GM18498 (cell line): ENCODE results near the gene ADD2.
"Not testable (repeated sequence)": the region's sequence is repeated elsewhere in the genome, so short reads cannot be mapped to it uniquely, and the experiment has no call there.

Experiments
- ATAC-seq: cut with Tn5 transposase; IDR thresholded peaks from one replicate; pipeline ENCODE4 v1.9.1; 2021; ENCODE audit warnings: mild to moderate bottlenecking, moderate library complexity; ENCODE audit not compliant: unreplicated experiment

ADD2 gene

GRCh38 chr2:70753902-70754301 lies 14.1 kb downstream of the ADD2 start:
- ATAC-seq = no peak

- no peak for ATAC-seq
Observed at GRCh38 chr2:70753031-70753430, 15.0 kb downstream of the ADD2 start.

- ATAC-seq = no peak
Observed at GRCh38 chr2:70752396-70752795, 15.6 kb downstream of the ADD2 start.

DNA sequence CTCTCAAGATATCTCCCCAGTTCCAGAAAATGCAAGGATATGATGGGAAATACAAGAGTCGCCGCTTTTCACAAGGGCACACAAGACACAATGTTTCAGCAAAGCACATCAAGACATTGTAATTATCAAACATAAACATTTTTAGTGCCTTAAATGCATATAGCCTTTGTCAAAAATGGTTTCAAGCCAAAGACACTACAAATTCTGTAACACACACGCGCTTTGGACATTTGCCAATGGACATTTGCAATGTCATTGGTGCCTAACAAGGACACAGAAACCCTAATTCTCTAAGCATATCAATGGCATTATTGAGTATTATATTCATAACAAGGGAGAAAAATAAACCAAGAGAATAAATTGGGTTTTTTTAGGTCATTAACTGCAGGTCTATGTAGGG lies 16.1 kb downstream of the ADD2 start:
- ATAC-seq = no peak

DNA sequence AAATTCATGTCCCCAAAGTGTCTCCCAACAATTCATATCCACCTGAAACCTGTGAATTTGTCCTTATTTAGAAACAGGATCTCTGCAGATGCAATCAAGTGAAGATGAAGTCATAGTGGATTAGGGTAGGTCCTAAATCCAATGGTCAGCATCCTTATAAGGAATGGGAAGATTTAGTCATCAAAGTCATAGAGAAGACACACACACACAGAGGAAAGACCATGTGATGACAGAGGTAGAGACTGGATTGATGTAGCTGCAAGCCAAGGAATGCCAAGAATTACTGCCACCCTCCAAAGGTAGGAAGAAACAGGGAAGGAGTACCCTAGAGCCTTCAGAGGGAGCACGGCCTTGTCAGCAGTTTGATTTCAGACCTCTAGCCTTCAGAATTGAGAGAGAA lies 17.7 kb downstream of the ADD2 start:
- no peak for ATAC-seq

DNA sequence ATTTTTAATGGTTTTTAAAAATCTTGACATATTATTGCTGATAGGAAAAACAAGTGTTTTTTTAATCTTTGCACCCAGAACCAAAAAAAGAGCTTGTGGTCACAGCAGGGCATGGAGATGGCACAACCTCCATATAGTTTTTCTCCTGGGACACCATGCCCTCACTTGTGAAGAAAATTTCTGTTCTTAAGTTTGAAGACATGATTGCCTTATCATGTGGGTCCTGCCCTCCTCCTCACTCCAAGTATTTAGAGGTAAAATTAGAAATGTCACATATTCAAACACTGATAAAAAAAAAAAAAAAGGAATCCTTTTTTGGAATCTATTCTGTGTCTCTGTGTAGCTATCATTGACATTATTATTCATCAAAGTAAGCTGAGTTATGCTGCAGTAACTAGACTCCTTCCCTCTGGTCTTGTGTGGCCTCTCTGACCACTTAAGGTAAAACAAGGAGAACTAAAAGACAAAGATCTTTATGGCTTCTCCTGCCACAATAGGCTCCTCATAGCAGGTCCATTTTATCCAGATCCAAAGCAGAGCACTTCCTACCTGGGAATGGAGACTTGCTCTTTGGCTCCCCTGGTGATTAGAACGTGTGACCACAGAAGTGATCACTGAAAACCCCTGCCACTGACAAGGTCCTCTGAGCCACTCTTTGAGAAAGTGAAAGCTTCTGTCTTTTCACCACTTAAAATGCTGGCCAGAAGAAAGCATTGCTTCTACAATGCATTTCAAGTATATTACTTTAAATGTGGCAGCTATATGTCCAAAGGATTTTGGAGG lies 19.8 kb downstream of the ADD2 start:
- no peak for ATAC-seq

GRCh38 chr2:70747284-70747683 lies 20.7 kb downstream of the ADD2 start:
- no peak for ATAC-seq

GRCh38 chr2:70746094-70746974 lies 21.7 kb downstream of the ADD2 start:
- ATAC-seq = no peak

DNA sequence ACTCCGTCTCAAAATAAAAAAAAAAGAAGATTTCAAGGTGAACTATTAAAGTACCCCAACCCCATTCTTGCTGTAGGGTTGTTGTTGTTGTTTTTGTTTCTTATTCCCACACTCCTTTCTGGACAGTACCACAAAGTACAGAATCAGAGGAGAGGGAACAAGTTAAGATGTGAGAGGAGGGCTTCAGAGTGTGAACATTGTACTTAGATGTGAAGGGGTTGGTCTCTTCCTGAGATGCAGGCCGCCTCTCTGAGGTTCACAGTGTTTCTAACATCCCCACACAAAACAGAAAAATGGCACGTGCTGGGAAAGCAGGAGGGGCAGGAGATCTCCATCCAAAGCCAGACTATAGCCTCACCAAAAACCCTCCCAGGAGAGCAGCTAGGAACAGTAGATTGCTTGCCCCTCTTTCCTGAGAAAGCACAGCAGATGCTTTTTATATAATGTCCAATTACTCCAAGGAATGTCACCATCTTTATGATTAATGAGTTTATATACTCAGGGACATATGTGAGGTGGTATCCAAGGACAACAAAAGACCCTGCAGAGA lies 22.6 kb downstream of the ADD2 start:
- no peak for ATAC-seq

DNA sequence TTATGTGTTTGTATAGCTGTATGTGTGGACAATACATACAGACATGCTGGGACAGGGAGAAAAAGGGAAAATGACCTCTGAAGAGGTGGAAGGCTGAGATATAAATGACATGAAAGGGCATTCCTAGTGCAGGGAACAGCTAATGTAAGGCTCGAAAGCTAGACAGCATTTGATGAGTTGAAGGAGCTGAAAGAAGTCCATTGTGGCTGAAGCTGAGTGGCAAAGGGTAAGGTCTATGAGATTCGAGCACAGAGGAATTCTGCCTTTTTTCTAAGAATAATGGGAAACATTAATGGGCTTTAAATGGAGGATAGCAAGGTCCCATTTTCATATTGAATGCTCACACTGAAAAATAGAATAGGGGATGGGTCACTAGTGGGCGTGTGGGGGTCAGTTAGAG lies 23.6 kb downstream of the ADD2 start:
- no peak for ATAC-seq

GRCh38 chr2:70743677-70744076 lies 24.3 kb downstream of the ADD2 start:
- ATAC-seq = no peak

- no peak for ATAC-seq
Observed at GRCh38 chr2:70743068-70743467, 24.9 kb downstream of the ADD2 start.

- ATAC-seq = not testable (repeated sequence)
Observed at GRCh38 chr2:70739492-70739891, 28.5 kb downstream of the ADD2 start.

DNA sequence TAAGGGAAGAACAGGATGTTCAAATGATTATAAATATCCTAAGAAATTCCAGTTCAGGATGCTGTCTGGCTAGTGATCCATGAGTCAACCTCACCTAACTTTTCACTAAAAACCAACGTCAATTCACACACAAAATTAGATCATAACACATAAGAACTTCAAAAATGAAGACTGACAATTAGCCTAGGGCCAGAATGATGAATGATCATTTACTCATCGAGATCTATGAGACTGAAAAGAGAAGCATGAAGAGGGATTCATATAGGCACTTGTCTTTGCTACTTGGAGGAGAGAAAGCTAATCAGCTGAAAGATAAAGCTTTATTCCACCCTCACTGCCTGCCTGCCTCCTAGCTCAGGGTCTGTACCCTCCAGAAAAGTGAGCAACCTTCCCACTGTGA lies 29.8 kb downstream of the ADD2 start:
- no peak for ATAC-seq

GRCh38 chr2:70735071-70735470 lies 32.9 kb downstream of the ADD2 start:
- no peak for ATAC-seq

DNA sequence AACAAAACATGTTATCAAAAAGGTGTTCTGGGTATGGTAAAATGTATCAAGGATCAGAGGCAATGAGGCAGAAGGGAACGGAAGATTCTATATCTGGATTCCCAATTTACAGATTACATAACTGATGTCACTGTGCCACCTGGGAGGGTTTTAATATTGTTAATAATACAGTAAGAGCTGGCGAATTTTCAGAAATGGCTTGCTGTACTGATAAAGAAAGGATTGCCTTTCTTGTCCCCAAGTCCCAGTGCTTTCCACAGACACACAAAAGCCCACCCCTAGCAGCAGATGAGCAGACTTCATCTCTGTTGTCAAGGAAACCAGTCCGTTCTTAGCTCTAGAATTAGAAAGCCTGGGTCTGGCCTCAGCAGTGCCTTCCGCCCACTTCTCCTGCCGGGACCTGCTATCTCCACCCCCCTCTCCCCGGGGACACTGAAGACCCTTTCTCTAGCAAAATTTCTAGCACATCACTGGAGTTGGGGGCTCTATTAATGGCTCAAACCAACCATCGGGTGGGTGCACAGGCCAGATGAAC lies 34.3 kb downstream of the ADD2 start:
- no peak for ATAC-seq

GRCh38 chr2:70732766-70733645 lies 35.0 kb downstream of the ADD2 start:
- ATAC-seq = no peak

DNA sequence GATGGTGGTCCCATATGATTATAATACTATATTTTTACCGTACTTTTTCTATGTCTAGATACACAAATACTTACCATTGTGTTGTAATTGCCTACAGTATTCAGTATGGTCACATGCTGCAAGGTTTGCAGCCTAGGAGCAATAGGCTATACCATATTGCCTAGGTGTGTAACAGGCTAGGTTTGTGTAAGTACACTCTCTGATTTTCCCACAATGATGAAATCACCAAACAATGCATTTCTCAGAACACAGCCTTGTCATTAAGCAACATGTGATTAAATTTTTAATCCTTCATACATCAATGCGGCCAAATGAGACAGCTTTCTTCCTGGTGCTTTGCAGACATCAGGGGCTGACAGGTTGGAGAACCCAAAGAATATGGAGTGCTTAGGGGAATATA lies 37.3 kb downstream of the ADD2 start:
- no peak for ATAC-seq

- no peak for ATAC-seq
Observed at GRCh38 chr2:70729647-70730046, 38.4 kb downstream of the ADD2 start.

DNA sequence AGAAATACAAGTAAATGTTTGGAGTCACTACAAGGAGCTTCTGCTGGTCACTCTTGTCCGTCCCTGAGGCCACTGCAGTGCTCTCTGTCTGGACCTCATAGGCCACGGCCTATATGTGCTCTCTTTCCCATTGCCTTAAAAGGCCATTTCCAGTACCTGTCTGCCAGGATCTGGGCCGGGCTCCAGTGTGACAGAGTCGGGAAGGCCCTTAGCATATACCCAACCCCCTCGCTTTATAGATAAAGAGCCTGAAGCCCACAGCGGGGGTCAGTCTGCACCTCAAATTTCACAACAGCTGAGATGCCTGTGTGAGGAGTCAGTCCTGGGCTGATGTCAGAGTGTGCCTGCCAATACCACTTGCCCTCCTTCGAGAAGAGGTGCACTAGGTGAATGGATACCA lies 39.9 kb downstream of the ADD2 start:
- ATAC-seq = no peak
